ENCODE results near the gene PTGS1.
"Not testable (repeated sequence)": the region's sequence is repeated elsewhere in the genome, so short reads cannot be mapped to it uniquely, and the experiment has no call there.

DNA sequence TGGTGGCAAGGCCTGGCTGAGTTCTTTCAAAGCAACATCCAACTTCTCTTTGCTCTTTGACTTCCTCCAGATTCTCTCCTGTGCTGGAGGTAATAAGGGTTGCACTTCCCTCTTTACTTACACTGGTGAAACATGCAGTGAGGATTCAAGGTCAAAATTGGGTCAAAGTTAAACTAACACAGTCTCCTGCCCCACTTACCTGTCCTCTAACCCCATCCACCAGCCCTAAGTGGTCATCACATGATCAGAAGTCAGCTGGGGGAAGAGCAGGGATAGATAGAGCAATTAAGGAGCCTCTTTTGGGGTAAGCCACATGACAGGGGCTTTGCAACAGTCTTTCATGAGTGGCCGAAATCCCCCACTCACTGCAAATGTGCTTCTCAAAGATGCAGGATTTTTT lies 46.2 kb upstream of the PTGS1 start:
- TF ChIP-seq, protein P1, sequence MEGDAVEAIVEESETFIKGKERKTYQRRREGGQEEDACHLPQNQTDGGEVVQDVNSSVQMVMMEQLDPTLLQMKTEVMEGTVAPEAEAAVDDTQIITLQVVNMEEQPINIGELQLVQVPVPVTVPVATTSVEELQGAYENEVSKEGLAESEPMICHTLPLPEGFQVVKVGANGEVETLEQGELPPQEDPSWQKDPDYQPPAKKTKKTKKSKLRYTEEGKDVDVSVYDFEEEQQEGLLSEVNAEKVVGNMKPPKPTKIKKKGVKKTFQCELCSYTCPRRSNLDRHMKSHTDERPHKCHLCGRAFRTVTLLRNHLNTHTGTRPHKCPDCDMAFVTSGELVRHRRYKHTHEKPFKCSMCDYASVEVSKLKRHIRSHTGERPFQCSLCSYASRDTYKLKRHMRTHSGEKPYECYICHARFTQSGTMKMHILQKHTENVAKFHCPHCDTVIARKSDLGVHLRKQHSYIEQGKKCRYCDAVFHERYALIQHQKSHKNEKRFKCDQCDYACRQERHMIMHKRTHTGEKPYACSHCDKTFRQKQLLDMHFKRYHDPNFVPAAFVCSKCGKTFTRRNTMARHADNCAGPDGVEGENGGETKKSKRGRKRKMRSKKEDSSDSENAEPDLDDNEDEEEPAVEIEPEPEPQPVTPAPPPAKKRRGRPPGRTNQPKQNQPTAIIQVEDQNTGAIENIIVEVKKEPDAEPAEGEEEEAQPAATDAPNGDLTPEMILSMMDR (IDR thresholded peaks at IDR 0.05): not testable (repeated sequence)
- not testable (repeated sequence) for TF ChIP-seq POLR2AphosphoS5 (IDR thresholded peaks at IDR 0.05); POLR2A (IDR thresholded peaks at IDR 0.05); EP300 (IDR thresholded peaks at IDR 0.05; ENCODE audit: low read depth)
